M059J (cell line): ENCODE data around the gene PROX2. TPM values are rescaled to one million over a fixed set of nuclear protein-coding genes. Genes with fewer than 3 reads are reported as not detected.

ENCODE experiments used
- DNase-seq: peaks from one replicate; pipeline ENCODE4 v3.0.0-alpha.2; 2012; ENCODE audit warnings: low read depth
- total RNA-seq: library from RNA; depleted of rRNA; stranded (reverse); fragments of >200 nt; shearing (Covaris generic); gene quantifications from 2 replicates; pipeline ENCODE4 v1.2.3, GENCODE V29; 2014

The PROX2 gene
- total RNA-seq, 1 experiment from 2014 or later, result not detected

DNA sequence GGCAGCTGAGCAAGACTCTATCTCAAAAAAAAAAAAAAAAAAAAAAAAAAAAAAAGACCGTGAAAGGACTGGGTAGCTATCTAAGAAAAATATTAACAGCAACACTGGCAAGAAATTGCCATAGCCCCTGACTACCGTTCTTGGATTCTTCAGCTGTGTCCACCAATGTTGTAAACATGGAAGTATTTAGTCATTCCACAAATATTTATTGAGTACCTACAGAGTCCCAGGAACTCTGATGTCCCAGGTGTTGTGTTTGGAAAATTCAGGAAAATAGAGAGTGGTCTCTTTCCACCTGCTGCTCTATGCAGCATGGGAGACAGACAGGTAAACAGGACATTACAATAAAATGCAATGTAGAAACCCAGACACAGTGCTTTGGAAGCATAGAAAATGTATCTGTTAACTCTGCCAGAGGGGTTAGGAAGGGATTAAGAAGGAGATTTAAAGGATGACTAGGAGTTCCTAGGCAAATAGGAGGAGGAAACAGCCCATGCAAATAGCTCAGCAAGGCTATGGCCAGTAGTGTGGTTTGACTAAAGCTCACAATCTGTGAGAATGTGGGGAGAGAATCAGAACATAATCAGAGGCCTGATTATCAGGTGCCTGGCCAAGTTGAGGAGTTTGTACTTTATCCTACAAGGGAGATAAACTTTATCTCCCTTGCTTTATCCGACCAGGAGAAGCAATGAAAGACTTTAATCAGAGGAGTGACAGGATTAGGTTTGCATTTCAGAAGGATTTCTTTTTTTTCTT is 3.7 kb upstream of the PROX2 start:
- DNase-seq, result peak; percentile 26

- no peak for DNase-seq
These were observed 741 bp downstream of the PROX2 start for GRCh38 chr14:74875204-74875603.

GRCh38 chr14:74871819-74872218 is 4.1 kb downstream of the PROX2 start:
- DNase-seq, result no peak

DNA sequence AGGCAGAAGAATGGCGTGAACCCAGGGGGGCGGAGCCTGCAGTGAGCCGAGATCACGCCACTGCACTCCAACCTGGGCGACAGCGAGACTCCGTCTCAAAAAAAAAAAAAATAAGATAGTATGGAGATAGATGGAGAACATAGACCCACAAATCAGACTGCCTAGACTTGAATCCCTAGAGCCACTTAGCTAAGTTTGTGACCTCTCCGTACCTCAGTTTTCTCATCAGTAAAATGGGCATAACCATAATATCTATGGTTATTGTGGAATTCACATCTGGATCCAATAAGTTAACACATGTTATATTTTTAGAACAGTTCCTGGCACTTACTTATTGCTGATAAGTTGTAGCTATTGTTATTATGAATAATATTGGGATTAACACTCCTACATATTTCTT is 7.2 kb downstream of the PROX2 start:
- no peak for DNase-seq

GRCh38 chr14:74867673-74868072 is 8.3 kb downstream of the PROX2 start:
- DNase-seq, result peak; percentile 31

DNA sequence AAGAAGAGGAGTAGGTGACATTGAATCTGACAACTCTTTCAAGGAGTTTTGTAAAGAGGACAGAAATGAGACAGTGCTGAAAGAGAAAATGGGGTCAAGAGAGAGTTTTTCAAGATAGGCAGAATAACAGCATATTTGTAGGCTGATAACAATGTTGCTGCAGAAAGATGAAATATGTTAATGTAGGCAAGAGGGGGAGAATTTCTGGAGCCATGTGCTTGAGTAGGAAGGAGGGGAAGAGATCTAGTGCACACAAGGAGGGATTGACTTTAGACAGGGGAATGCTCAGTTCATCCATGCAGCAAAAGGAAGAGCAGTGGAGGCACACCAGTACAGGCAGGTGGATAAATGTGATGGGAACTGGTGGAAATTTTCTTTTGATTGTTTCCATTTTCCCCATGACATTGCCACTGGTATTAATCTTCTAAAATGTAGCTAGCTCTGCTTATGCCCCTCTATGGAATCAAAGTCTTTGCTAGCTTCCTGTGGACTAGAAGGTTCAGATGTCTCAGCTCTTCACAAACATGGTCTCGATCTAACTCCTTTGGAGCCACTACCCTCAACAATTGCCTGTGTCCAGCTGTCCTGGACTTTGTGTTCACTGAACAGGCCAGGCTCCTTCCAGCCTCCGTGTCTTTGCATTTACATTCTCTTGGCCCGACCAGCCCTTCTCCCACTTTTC is 9.1 kb downstream of the PROX2 start:
- DNase-seq, result no peak

- no peak for DNase-seq
These were observed 10.8 kb downstream of the PROX2 start for GRCh38 chr14:74865156-74865555.

GRCh38 chr14:74864198-74864597 is 11.7 kb downstream of the PROX2 start:
- no peak for DNase-seq

- DNase-seq, result no peak
These were observed 12.7 kb downstream of the PROX2 start for GRCh38 chr14:74863274-74863673.

GRCh38 chr14:74861734-74862090 is 14.2 kb downstream of the PROX2 start:
- no peak for DNase-seq

GRCh38 chr14:74860899-74861733 is 14.8 kb downstream of the PROX2 start:
- peak; percentile 74 for DNase-seq

- no peak for DNase-seq
These were observed 16.0 kb downstream of the PROX2 start for GRCh38 chr14:74859757-74860552.

DNA sequence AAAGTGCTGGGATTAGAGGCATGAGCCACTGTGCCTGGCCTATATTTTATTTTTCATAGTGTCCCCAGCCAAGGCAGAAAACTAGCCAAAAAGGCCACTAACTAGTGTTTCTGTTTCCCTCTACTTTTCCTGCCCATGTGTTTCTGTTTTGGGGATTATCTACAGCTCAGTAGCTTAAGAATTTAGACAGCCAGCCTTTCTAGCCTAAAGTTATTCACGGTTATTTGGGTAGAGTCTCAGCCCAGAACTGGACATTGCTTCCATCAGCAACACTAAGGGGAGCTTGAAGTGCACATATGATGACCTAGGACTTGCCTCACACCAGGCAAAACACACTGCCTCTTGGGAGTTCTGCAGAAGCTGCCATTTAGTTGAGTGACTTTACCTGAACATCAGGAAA is 17.9 kb downstream of the PROX2 start:
- no peak for DNase-seq

DNA sequence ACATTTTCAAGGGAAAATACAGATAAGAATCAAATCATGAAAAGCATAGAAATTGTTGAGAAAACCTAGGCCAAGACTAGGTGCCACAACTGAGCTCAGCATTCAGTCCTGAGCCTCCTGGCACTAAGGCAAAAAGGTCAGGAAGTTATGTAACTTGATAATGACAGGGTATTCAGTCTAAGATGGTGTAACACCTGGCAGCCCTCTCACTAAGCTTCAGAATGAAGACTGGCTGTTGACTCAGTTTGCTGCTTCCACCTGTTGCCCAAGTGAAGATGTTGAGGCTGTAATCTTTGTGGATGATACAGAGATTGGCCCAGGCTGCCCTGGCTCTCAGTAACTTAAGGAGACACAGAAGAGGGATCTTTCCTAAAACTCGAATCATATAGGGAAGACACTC is 19.6 kb downstream of the PROX2 start:
- DNase-seq, result no peak

DNA sequence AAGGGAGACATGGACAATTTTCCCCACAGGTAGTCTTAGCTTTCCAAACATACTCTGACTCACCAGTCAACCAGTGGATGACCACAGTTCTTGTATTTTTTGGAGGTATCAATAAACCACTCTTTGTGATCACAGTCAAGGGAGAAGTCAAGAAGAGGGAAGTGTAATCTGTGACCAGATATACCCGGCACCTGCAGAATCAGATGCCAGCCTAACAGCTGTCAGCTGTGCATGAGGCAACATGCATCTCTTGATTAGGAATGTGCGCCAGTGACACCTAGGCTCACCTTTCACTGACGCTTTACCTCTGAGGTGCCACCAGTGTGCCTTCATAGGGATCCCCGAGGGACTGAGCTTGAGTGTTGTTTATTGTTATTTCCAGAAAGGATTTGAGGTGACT is 20.0 kb downstream of the PROX2 start:
- DNase-seq, result no peak

DNA sequence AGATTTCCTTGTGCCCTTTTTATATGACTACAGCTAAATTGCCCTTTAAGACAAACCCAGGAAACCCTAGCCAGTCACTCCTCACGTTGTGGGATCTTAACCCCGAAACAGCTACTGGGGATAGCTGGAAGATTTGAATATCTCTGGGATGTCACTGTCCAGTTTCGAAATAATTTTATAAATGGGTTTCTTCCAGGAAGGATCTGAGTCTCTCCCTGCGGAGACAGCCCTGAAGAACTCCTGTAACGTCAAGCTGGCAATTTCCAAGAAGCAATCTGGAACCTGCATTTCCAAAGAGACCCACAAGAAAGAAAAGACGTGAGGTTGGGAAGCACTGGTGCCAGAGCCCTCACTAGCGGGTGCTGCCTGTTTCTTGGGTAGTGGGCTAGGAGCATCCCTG is 20.9 kb downstream of the PROX2 start:
- no peak for DNase-seq

DNA sequence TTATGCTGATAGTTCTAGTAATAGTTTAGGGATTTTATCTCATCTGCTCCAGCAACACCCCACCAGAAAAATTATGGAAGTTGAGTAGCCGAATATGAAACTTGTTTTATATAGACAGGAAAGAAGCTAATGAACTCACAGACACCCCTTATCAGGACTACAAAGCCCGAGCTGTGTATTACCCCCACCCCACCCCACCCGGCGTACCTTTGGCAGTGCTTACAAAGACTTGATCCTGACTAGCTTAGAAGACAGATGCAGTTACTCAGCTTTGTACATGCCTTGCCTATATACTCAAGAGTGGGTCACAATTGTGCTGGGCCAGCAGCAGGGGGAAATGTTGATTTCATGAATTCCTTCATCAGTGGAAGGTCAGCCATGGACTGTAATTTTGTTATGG is 22.4 kb downstream of the PROX2 start:
- no peak for DNase-seq

DNA sequence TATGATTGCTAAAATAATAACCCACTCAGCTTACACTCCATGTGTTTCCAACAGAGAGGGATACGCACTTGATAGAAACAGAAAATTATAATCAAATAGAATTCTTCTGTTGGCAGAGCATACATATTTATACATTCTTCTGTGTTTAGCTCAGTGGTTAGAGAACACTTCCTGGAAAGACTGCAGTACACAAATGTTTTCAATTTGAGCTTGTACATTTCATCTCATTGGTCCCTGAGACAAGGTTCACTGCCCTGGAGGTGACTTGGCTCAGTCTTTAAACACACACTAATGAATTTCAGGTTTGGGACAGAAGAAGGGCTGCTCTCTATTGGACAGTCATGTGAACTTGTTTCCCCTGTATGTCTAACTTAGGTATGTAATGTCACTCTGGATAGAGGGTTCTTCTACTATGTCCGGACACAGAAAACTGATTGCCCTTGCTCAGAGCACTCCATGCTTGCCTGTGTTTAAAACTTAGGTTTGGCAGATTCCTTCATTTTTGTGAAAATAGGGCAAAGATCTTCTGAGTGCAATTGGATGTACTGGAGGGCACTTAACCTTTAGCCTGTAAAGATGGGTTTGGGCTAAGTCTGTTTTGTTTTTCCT is 22.9 kb downstream of the PROX2 start:
- peak; percentile 9 for DNase-seq

DNA sequence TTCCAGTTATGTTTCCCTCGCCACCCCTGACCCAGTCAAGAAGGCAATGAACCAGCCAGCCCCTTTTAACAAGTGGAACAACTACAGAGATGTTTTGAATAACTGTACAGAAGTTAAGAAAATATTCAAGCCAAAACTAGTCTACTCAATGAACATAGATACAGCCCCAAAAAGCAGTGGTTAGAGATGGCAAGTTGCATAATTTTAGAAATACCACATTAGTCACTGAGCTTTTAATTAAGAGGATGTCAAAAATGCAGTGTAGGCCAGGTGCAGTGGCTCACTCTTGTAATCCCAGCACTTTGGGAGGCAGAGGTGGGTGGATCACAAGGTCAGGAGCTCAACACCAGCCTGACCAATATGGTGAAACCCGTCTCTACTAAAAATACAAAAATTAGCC is 27.2 kb downstream of the PROX2 start:
- DNase-seq, result no peak

DNA sequence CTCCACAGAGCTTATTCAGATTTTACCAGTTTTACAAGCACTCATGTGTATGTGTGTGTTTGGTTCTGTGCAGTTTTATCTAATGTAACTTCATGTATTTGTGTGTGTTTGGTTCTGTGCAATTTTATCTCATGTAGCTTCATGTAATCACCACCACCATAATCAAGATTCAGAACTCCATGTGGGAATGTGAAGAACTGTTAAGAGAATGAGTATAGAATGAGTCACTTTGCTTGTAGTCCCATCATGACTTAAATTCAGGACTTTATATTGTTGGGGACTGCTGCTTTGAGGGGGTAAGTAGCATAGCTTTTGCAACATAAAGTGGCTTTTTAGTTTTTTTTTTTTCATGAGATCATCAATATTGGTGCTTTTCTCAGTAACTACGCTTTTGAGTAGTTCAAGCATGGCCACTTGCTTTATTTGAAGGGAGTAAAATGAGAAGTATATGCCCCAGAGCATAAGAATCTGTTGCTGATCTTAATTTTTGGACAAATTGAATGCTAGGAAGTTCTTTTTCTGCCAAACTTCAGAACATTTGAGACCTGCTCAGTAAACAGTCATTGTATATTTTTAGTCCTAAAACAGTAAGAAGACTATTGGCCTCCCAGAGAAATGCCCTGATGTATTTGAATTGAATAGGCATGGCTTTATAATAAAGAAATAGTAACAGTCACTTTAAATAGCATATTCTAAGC is 28.8 kb downstream of the PROX2 start:
- peak; percentile 48 for DNase-seq

DNA sequence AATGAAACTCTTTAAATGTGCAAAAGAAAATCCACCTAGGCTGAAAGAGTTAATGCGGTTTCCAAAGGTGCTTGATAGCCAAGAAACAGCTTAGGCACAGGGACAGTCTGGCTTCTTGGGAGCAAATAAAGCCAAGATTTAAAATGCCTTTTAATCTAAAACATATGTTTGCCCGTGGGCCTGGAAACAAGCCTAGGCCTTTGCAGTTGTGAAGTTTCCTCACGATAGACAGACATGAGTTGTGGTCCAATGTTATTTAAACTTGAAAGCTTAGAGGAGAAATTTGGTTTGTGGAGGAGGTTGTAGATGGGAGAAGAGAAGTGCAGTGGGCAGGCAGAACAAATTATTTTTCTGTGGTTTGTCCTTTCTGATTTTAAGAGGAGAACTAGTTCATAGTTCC is 29.8 kb downstream of the PROX2 start:
- DNase-seq, result peak; percentile 36
